Spleen (tissue), 7 donors: Measurements from ENCODE around the gene FRMD4A.

Experiments
- POLR2A ChIP-seq, 3 donors: fragments of 450-650 bp; IDR thresholded peaks; one replicate each; pipeline ENCODE4 v1.5.1; 2017; ENCODE audit warnings: antibody characterized with exemption in 3 of 3, mild to moderate bottlenecking in 1 of 3
- TF ChIP-seq, protein P1 (sequence below), 11 experiments: fragments of 200-600 bp in 7 of 11; fragments of 450-650 bp in 4 of 11; sonication (generic) in 4 of 11; IDR thresholded peaks in 8 of 11; conservative IDR thresholded peaks in 3 of 11; 1 replicate in 7 of 11; 2 replicates in 4 of 11; pipeline versions ENCODE4 v1.4.0 to v1.8.0; 2016 to 2021; ENCODE audit warnings: antibody characterized with exemption in 11 of 11, inconsistent platforms in 4 of 11, mild to moderate bottlenecking in 1 of 11
- donor health status: DM: no; HTN: no; CAD: no; lungs with moderate emphysema.
- donor health status: DM: no; HTN: no; CAD: no.
- donor health status: DM: no; HTN: no; CAD: no.

DNA sequence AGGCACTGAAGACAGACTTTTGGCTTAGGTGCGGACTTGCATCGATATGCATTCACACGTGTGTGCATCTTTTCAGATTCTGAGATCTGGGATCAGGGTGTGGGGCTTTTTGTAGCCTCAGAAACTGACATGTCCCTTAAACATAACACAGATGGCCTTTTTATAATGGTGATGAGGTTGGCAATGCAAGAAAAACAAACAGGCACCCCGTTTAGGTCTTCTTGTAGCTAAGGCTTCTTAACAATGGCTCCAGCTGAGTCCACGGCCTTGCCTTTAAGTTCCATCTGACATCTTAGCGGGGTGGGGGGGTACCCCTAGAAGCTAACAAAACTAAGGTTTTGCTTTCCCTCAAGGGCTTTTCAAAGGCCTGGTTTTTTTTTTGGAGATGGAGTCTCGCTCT lies 597.7 kb downstream of the FRMD4A start:
- TF ChIP-seq, protein P1, sequence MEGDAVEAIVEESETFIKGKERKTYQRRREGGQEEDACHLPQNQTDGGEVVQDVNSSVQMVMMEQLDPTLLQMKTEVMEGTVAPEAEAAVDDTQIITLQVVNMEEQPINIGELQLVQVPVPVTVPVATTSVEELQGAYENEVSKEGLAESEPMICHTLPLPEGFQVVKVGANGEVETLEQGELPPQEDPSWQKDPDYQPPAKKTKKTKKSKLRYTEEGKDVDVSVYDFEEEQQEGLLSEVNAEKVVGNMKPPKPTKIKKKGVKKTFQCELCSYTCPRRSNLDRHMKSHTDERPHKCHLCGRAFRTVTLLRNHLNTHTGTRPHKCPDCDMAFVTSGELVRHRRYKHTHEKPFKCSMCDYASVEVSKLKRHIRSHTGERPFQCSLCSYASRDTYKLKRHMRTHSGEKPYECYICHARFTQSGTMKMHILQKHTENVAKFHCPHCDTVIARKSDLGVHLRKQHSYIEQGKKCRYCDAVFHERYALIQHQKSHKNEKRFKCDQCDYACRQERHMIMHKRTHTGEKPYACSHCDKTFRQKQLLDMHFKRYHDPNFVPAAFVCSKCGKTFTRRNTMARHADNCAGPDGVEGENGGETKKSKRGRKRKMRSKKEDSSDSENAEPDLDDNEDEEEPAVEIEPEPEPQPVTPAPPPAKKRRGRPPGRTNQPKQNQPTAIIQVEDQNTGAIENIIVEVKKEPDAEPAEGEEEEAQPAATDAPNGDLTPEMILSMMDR (IDR thresholded peaks at IDR 0.05 in 8 of 11, conservative IDR thresholded peaks at IDR 0.05 in 3 of 11), result no peak
- no peak for TF ChIP-seq POLR2A (IDR thresholded peaks at IDR 0.05)
